ENCODE data around the gene TMEM233. TPM values are rescaled to one million over a fixed set of nuclear protein-coding genes. Genes with fewer than 3 reads are reported as not detected.

The TMEM233 gene
- total and polyA plus RNA-seq, 10 of the 15 experiments (the other 5 are each of a cell fraction or from before 2014, with no cell fraction given): not detected

DNA sequence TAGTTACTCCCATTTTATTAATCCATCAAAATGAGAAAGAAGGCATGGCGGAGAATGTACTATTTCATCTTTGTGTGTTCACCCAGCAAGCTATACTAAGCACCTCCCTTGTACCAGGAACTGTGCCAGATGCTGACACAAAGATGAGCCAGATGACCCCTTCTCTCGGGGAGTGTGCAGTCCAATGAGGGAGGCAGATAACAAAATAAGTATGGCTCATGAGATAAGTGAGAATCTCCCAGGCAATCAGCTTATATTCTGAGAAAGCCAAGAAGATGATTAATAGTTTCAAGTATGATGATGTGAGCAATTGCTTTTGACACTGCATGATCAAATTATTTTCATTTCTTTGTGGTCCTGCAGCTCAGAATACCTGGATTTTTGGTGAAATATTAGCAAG is 1.3 kb upstream of the TMEM233 start:
- no peaks in the 10 kb centered on the region for H3K36me3 ChIP-seq (ENCODE audit: control insufficient read depth in 2 of 2, insufficient read depth in 2 of 2, low read length in 1 of 2)
- H3K4me1 ChIP-seq (ENCODE audit: control insufficient read depth, insufficient read depth, low read length): no peaks in the 10 kb centered on the region
- FAIRE-seq (no peak), DNase-seq (ENCODE audit: low read depth, low spot score) (no peak), ATAC-seq (no peak)
- BruUV-seq (replicated peaks): no TSS peak
- no peak overlapping the region for H3K4me2 ChIP-seq (ENCODE audit: control insufficient read depth, insufficient read depth)
- H3K79me2 ChIP-seq (ENCODE audit: control insufficient read depth, insufficient read depth, low read length): no peaks in the 10 kb centered on the region
- H2AFZ ChIP-seq (ENCODE audit: control insufficient read depth, low read depth, low read length): no peak overlapping the region
- WGBS (ENCODE audit: insufficient coverage, insufficient replicate concordance, low lambda C conversion rate, missing lambda C conversion rate): 22% methylated on average over 2 of the region's 2 CpGs
- no peak overlapping the region for H3K9ac ChIP-seq (ENCODE audit: control insufficient read depth, insufficient read depth, low read length)
- no peaks in the 10 kb centered on the region for H4K20me1 ChIP-seq (ENCODE audit: control insufficient read depth, insufficient read depth)
- ChIA-PET SMC1A (ENCODE audit: uncharacterized antibody, unreplicated experiment) (no interaction called here), POLR2A (no interaction called here), RAD21 (ENCODE audit: unreplicated experiment) (no interaction called here), CTCF (interaction anchor here (0.9 kb wide), 1 partner anchor 11 kb away, joined by 3 read pairs; no protein-coding TSS in a partner anchor)
- no peak overlapping the region for H3K27ac ChIP-seq (ENCODE audit: control insufficient read depth, insufficient read depth)
- peaks cover 0 to 10% of the 10 kb centered on the region in 2 experiments for H3K27me3 ChIP-seq (replicated peaks in 1 of 2; ENCODE audit: control insufficient read depth in 2 of 2, insufficient read depth in 2 of 2, low read length in 1 of 2)
- no peak overlapping the region for H3K4me3 ChIP-seq
- H3K9me3 ChIP-seq (replicated peaks; ENCODE audit: control insufficient read depth, insufficient read depth, low read length): no peaks in the 10 kb centered on the region
- intact Hi-C loops (cut with micrococcal nuclease; ENCODE audit: unreplicated experiment): no loop called here
- in situ Hi-C loops (cut with MboI): no loop called here
- TF ChIP-seq NRF1 (conservative IDR thresholded peaks at IDR 0.05; ENCODE audit: low read depth, low read length) (no peak), ZSCAN29 (IDR thresholded peaks at IDR 0.05) (no peak), IKZF2 (IDR thresholded peaks at IDR 0.05) (no peak), SP1 (IDR thresholded peaks at IDR 0.05; ENCODE audit: low read depth, low read length) (no peak), CHD2 (IDR thresholded peaks at IDR 0.05; ENCODE audit: borderline replicate concordance, low read depth, low read length) (no peak), CHD1 (IDR thresholded peaks at IDR 0.05; ENCODE audit: low read depth, low read length) (no peak), FOXM1 (IDR thresholded peaks at IDR 0.05; ENCODE audit: low read depth, low read length) (no peak), NFIC (IDR thresholded peaks at IDR 0.05; ENCODE audit: low read depth, low read length) (no peak), DPF2 (IDR thresholded peaks at IDR 0.05) (no peak)
- TF ChIP-seq, protein P1, sequence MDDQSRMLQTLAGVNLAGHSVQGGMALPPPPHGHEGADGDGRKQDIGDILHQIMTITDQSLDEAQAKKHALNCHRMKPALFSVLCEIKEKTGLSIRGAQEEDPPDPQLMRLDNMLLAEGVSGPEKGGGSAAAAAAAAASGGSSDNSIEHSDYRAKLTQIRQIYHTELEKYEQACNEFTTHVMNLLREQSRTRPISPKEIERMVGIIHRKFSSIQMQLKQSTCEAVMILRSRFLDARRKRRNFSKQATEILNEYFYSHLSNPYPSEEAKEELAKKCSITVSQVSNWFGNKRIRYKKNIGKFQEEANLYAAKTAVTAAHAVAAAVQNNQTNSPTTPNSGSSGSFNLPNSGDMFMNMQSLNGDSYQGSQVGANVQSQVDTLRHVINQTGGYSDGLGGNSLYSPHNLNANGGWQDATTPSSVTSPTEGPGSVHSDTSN (IDR thresholded peaks at IDR 0.05; ENCODE audit: insufficient replicate concordance, low read depth, low read length): no peak
- TF ChIP-seq, protein P2, sequence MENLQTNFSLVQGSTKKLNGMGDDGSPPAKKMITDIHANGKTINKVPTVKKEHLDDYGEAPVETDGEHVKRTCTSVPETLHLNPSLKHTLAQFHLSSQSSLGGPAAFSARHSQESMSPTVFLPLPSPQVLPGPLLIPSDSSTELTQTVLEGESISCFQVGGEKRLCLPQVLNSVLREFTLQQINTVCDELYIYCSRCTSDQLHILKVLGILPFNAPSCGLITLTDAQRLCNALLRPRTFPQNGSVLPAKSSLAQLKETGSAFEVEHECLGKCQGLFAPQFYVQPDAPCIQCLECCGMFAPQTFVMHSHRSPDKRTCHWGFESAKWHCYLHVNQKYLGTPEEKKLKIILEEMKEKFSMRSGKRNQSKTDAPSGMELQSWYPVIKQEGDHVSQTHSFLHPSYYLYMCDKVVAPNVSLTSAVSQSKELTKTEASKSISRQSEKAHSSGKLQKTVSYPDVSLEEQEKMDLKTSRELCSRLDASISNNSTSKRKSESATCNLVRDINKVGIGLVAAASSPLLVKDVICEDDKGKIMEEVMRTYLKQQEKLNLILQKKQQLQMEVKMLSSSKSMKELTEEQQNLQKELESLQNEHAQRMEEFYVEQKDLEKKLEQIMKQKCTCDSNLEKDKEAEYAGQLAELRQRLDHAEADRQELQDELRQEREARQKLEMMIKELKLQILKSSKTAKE (IDR thresholded peaks at IDR 0.05; ENCODE audit: low read depth, poor library complexity, severe bottlenecking): no peak

All from GM12878 (cell line).